ENCODE data around the gene MVD. TPM values are rescaled to one million over a fixed set of nuclear protein-coding genes. Genes with fewer than 3 reads are reported as not detected.

The MVD gene
- total and polyA plus RNA-seq, 3 experiments from 2014 or later: 25.6 to 59.7 (median 58.0) TPM

GRCh38 chr16:88622866-88623265, 40.0 kb downstream of the MVD start:
- Mint-ChIP-seq H3K9me3 (peaks cover 0 to 2% (median 2%) of the 10 kb centered on the region in 5 donors), H3K4me3 (peak overlapping the region in 1 of 7 donors; percentile 12), H3K4me1 (peaks cover 28 to 52% (median 31%) of the 10 kb centered on the region in 3 donors), H3K27ac (peak overlapping the region; percentile 42 to 100 (median 82)), H3K27me3 (peaks cover 0 to 4% of the 10 kb centered on the region in 2 donors), H3K36me3 (peaks cover 0 to 82% (median 3%) of the 10 kb centered on the region in 3 donors)
- CTCF ChIA-PET: interaction anchor here (0.7 kb wide), 1 partner anchor 14 kb away, joined by 3 read pairs; no protein-coding TSS in a partner anchor
- Histone ChIP-seq H3K9me3 (ENCODE audit: low read length) (no peaks in the 10 kb centered on the region), H3K27ac (ENCODE audit: low read depth, low read length) (no peak overlapping the region), H3K27me3 (ENCODE audit: insufficient read depth, low read length, poor library complexity, severe bottlenecking) (no peaks in the 10 kb centered on the region), H3K4me1 (ENCODE audit: insufficient read depth, low read length) (peaks cover 36% of the 10 kb centered on the region), H3K36me3 (ENCODE audit: insufficient read depth, low read length) (peaks cover 47% of the 10 kb centered on the region), H3K4me3 (ENCODE audit: low read length) (no peak overlapping the region)
- DNase-seq: no peak
- POLR2A ChIA-PET: no interaction called here

GRCh38 chr16:88622125-88622524, 40.8 kb downstream of the MVD start:
- H3K4me1 Mint-ChIP-seq: peaks cover 28 to 59% (median 35%) of the 10 kb centered on the region in 3 donors
- H3K9me3 ChIP-seq (ENCODE audit: low read length): no peaks in the 10 kb centered on the region
- peaks cover 46% of the 10 kb centered on the region for H3K36me3 ChIP-seq (ENCODE audit: insufficient read depth, low read length)
- peak overlapping the region; percentile 56 to 100 (median 99) for H3K27ac Mint-ChIP-seq
- H3K27ac ChIP-seq (ENCODE audit: low read depth, low read length): no peak overlapping the region
- H3K36me3 Mint-ChIP-seq: peaks cover 0 to 80% (median 3%) of the 10 kb centered on the region in 3 donors
- H3K9me3 Mint-ChIP-seq: peaks cover 0 to 2% (median 2%) of the 10 kb centered on the region in 5 donors
- no peaks in the 10 kb centered on the region for H3K27me3 ChIP-seq (ENCODE audit: insufficient read depth, low read length, poor library complexity, severe bottlenecking)
- no peak overlapping the region for H3K4me3 Mint-ChIP-seq
- H3K27me3 Mint-ChIP-seq: peaks cover 0 to 4% of the 10 kb centered on the region in 2 donors
- H3K4me3 ChIP-seq (ENCODE audit: low read length): no peak overlapping the region
- DNase-seq: peak in 1 of 5 donors; percentile 39
- peaks cover 36% of the 10 kb centered on the region for H3K4me1 ChIP-seq (ENCODE audit: insufficient read depth, low read length)
- POLR2A ChIA-PET: interaction anchor here (0.6 kb wide), 1 partner anchor 924 kb away, joined by 3 read pairs; no protein-coding TSS in a partner anchor
- CTCF ChIA-PET: no interaction called here

- Histone ChIP-seq H3K9me3 (ENCODE audit: low read length) (no peaks in the 10 kb centered on the region), H3K36me3 (ENCODE audit: insufficient read depth, low read length) (peaks cover 37% of the 10 kb centered on the region), H3K27me3 (ENCODE audit: insufficient read depth, low read length, poor library complexity, severe bottlenecking) (no peaks in the 10 kb centered on the region), H3K4me1 (ENCODE audit: insufficient read depth, low read length) (peaks cover 36% of the 10 kb centered on the region), H3K27ac (ENCODE audit: low read depth, low read length) (peak overlapping the region; percentile 80), H3K4me3 (ENCODE audit: low read length) (no peak overlapping the region)
- Mint-ChIP-seq H3K4me1 (peaks cover 31 to 64% (median 41%) of the 10 kb centered on the region in 3 donors), H3K9me3 (peaks cover 0 to 2% (median 2%) of the 10 kb centered on the region in 5 donors), H3K27me3 (peaks cover 0 to 4% of the 10 kb centered on the region in 2 donors), H3K36me3 (peaks cover 0 to 79% (median 7%) of the 10 kb centered on the region in 3 donors), H3K4me3 (peak overlapping the region; percentile 74 to 87 (median 81)), H3K27ac (peak overlapping the region; percentile 97 to 100 (median 100))
- DNase-seq: peak; percentile 70 to 96 (median 85)
- ChIA-PET CTCF (interaction anchor here (0.7 to 3.2 kb wide), 18 partner anchors 10 to 238 kb away, joined by 3 to 21 read pairs (median 4); partner anchors contain the start of genes IL17C, MVD and ZC3H18), POLR2A (interaction anchor here (0.6 to 3.1 kb wide), 16 partner anchors 10 to 168 kb away, joined by 3 to 29 read pairs (median 4); partner anchors contain the start of genes IL17C, SNAI3, ZC3H18 and ZFPM1)
These were observed 42.8 kb downstream of the MVD start for GRCh38 chr16:88619859-88620815.

GRCh38 chr16:88618956-88619667, 43.8 kb downstream of the MVD start:
- H3K27me3 Mint-ChIP-seq: peaks cover 0 to 4% of the 10 kb centered on the region in 2 donors
- DNase-seq: no peak
- peak overlapping the region in 6 of 7 donors; percentile 77 to 87 (median 81) for H3K4me3 Mint-ChIP-seq
- Histone ChIP-seq H3K36me3 (ENCODE audit: insufficient read depth, low read length) (peaks cover 32% of the 10 kb centered on the region), H3K27me3 (ENCODE audit: insufficient read depth, low read length, poor library complexity, severe bottlenecking) (no peaks in the 10 kb centered on the region), H3K4me3 (ENCODE audit: low read length) (no peak overlapping the region), H3K9me3 (ENCODE audit: low read length) (no peaks in the 10 kb centered on the region), H3K27ac (ENCODE audit: low read depth, low read length) (peak overlapping the region; percentile 80), H3K4me1 (ENCODE audit: insufficient read depth, low read length) (peaks cover 36% of the 10 kb centered on the region)
- CTCF ChIA-PET: interaction anchor here (0.9 to 3.2 kb wide), 19 partner anchors 9 to 163 kb away, joined by 3 to 21 read pairs (median 4); partner anchors contain the start of genes IL17C, MVD and ZC3H18
- peaks cover 0 to 78% (median 7%) of the 10 kb centered on the region in 3 donors for H3K36me3 Mint-ChIP-seq
- peaks cover 31 to 64% (median 41%) of the 10 kb centered on the region in 3 donors for H3K4me1 Mint-ChIP-seq
- POLR2A ChIA-PET: interaction anchor here (0.8 to 3.1 kb wide), 11 partner anchors 9 to 167 kb away, joined by 3 to 29 read pairs (median 5); partner anchors contain the start of genes IL17C, ZC3H18 and ZFPM1
- H3K9me3 Mint-ChIP-seq: peaks cover 0 to 2% (median 2%) of the 10 kb centered on the region in 5 donors
- peak overlapping the region; percentile 97 to 100 (median 100) for H3K27ac Mint-ChIP-seq

GRCh38 chr16:88618182-88618955, 44.5 kb downstream of the MVD start:
- Histone ChIP-seq H3K4me3 (ENCODE audit: low read length) (no peak overlapping the region), H3K27me3 (ENCODE audit: insufficient read depth, low read length, poor library complexity, severe bottlenecking) (no peaks in the 10 kb centered on the region), H3K27ac (ENCODE audit: low read depth, low read length) (peak overlapping the region; percentile 80), H3K4me1 (ENCODE audit: insufficient read depth, low read length) (peaks cover 36% of the 10 kb centered on the region), H3K9me3 (ENCODE audit: low read length) (no peaks in the 10 kb centered on the region), H3K36me3 (ENCODE audit: insufficient read depth, low read length) (peaks cover 25% of the 10 kb centered on the region)
- ChIA-PET POLR2A (interaction anchor here (0.8 to 3.1 kb wide), 3 partner anchors 10 to 84 kb away, joined by 3 to 29 read pairs (median 26); no protein-coding TSS in a partner anchor), CTCF (interaction anchor here (0.9 to 3.2 kb wide), 5 partner anchors 15 to 119 kb away, joined by 3 to 17 read pairs (median 5); partner anchors contain the start of genes IL17C and ZC3H18)
- peaks cover 0 to 75% (median 9%) of the 10 kb centered on the region in 3 donors for H3K36me3 Mint-ChIP-seq
- H3K4me3 Mint-ChIP-seq: peak overlapping the region in 3 of 7 donors; percentile 26 to 77 (median 35)
- H3K27me3 Mint-ChIP-seq: peaks cover 0 to 4% of the 10 kb centered on the region in 2 donors
- H3K9me3 Mint-ChIP-seq: peaks cover 0 to 2% (median 2%) of the 10 kb centered on the region in 5 donors
- H3K4me1 Mint-ChIP-seq: peaks cover 33 to 65% (median 46%) of the 10 kb centered on the region in 3 donors
- H3K27ac Mint-ChIP-seq: peak overlapping the region; percentile 97 to 100 (median 100)
- DNase-seq: no peak

GRCh38 chr16:88617268-88618031, 45.4 kb downstream of the MVD start:
- Mint-ChIP-seq H3K9me3 (peaks cover 0 to 2% (median 2%) of the 10 kb centered on the region in 5 donors), H3K4me3 (peak overlapping the region in 1 of 7 donors; percentile 35), H3K36me3 (peaks cover 0 to 75% (median 13%) of the 10 kb centered on the region in 3 donors), H3K4me1 (peaks cover 33 to 65% (median 51%) of the 10 kb centered on the region in 3 donors), H3K27ac (peak overlapping the region; percentile 97 to 100 (median 100)), H3K27me3 (peaks cover 0 to 4% of the 10 kb centered on the region in 2 donors)
- POLR2A ChIA-PET: no interaction called here
- Histone ChIP-seq H3K27me3 (ENCODE audit: insufficient read depth, low read length, poor library complexity, severe bottlenecking) (no peaks in the 10 kb centered on the region), H3K36me3 (ENCODE audit: insufficient read depth, low read length) (peaks cover 21% of the 10 kb centered on the region), H3K4me3 (ENCODE audit: low read length) (no peak overlapping the region), H3K27ac (ENCODE audit: low read depth, low read length) (peak overlapping the region; percentile 80), H3K9me3 (ENCODE audit: low read length) (no peaks in the 10 kb centered on the region), H3K4me1 (ENCODE audit: insufficient read depth, low read length) (peaks cover 36% of the 10 kb centered on the region)
- DNase-seq: no peak
- CTCF ChIA-PET: interaction anchor here (0.8 to 1.8 kb wide), 4 partner anchors 16 to 120 kb away, joined by 3 to 6 read pairs (median 4); no protein-coding TSS in a partner anchor
